GM18505 (cell line): ENCODE measurements around the gene UBE2L3.

Experiments
- ATAC-seq: cut with Tn5 transposase; IDR thresholded peaks from one replicate; pipeline ENCODE4 v1.9.1; 2021; ENCODE audit not compliant: unreplicated experiment
- POLR2A ChIP-seq: IDR thresholded peaks from 4 replicates; pipeline ENCODE4 v1.6.1; 2011; ENCODE audit warnings: borderline replicate concordance; ENCODE audit not compliant: insufficient read depth, insufficient read length; ENCODE audit errors: extremely low read depth

The UBE2L3 gene

DNA sequence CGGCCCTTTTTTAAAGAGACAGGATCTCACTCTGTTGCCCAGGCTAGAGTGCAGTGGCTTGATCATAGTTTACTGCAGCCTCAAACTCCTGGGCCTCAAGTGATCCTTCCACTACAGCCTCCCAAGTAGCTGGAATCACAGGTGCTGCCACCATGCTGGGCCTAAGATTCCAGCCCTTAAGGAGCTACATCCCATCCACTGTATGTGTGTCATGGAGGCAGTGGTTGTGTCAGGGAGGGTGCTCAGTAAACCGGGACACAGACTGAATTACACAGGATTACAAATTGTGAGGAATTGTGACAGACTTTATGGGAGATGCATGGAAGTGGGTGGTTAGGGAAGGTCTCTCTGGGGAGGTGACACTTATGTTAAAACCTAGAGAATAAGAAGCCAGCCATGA is 96.2 kb downstream of the UBE2L3 start:
- no peak for ATAC-seq
- TF ChIP-seq POLR2A = no peak

DNA sequence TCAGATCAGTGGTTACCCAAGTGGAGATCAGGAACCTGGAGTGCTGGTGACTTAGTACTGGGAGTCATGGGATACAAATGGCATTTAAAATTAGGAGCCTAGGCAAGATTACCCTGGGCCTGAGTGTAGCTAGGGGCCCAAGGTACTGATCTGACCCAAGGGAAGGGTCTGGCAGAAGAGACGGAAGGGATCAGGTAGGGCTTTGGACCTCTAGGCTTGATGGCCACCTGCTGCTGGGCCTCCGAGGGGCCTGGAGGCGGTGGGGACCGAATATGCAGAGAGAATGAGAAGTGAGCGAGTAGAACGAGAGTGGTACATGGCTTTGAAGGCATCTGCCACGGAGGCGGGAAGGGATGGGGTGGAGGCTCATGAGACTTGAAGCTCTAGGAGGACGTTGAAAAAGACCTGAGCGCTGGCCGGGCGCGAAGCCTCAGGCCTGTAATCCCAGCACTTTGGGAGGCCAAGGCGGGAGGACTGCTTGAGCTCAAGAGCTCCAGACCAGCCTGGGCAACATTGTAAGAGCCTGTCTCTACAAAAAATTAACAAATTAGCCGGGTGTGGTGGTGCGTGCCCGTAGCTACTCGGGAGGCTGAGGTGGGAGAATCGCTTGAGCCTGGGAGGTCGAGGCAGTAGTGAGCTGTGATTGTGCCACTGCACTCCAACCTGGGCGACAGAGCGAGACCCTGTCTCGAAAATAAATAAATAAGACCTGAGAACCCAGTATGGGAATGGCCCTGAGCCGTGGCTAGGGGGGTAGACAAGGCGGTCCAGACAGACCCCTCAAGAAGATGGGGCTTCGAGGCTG is 97.7 kb downstream of the UBE2L3 start:
- no peak for TF ChIP-seq POLR2A
- ATAC-seq = no peak

DNA sequence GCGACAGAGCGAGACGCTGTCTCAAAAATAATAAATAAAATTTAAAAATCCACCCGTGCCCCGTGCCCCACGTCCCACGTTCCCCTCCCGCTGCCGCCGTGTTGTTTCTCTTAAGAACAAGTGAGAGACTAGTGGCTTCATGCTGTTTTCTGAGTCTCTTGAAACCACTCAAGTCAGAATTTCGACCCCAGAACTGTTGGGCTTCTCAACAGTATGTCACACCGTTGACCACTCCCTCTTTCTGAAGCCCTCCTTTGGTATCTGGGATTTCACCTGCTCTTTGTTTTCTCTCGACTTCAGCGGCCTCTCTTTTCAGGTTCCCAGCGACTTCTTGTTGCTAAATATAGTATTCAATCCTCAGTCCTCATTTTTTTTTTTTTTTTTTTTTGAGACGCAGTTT is 99.3 kb downstream of the UBE2L3 start:
- no peak for ATAC-seq
- TF ChIP-seq POLR2A = no peak

DNA sequence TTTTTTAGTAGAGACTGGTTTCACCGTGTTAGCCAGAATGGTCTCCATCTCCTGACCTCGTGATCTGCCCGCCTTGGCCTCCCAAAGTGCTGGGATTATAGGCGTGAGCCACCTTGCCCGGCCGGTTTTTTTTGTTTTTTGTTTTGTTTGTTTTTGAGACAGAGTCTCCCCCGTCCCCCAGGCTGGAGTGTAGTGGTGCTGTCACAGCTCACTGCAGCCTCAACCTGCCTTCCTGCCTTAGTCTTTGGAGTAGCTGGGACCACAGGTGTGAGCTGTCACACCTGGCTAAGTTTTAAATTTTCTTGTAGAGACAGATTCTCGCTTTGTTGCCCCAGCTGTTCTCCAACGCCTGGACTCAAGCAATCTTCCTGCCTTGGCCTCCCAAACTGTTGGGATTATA is 101.5 kb downstream of the UBE2L3 start:
- TF ChIP-seq POLR2A = no peak
- ATAC-seq = no peak

DNA sequence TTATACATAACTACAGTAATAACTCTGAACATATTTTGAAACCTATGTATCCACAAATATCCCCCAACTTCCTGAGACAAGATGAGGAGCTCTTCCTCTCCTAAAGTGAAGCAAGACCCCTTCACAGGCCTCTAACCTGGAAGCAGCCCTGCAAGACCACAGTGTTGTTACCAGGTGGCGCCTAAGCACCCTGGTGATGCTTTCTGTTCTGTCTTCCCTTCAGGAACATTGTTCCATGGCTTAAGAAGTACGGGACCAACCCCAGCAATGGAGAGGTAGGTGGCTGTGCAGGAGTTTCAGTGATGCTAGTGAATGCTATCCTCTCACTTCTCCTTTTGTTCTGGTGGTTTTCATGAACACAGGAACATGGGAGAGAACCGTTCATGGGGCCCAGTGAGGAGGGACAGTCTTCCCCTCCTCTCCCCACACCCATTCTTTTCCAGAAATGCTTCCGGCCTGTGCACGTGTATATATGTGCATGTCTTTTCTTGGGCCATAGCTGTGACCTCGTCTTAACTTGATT is 104.7 kb downstream of the UBE2L3 start:
- no peak for TF ChIP-seq POLR2A
- ATAC-seq = no peak
